Hepatocyte (in vitro differentiated cells): ENCODE measurements around the gene LDLRAD2. TPM values are rescaled to one million over a fixed set of nuclear protein-coding genes. Genes with fewer than 3 reads are reported as not detected.

ENCODE experiments used
- DNase-seq: peaks from one replicate; pipeline ENCODE4 v3.0.0-alpha.2; 2016; ENCODE audit warnings: low spot score
- H2AFZ ChIP-seq: fragments of 200-600 bp; sonication (generic); 2 replicates; pipeline ENCODE4 v1.6.0; 2016; ENCODE audit warnings: antibody characterized with exemption, mild to moderate bottlenecking
- H3K27ac ChIP-seq: fragments of 200-600 bp; sonication (generic); 2 replicates; pipeline ENCODE4 v1.5.1; 2016; ENCODE audit warnings: mild to moderate bottlenecking
- H3K27me3 ChIP-seq: fragments of 200-600 bp; sonication (generic); 2 replicates; pipeline ENCODE4 v1.6.1; 2016
- H3K36me3 ChIP-seq: fragments of 200-600 bp; sonication (generic); replicated peaks from 2 replicates; pipeline ENCODE4 v1.5.1; 2016; ENCODE audit warnings: low read depth; ENCODE audit not compliant: insufficient read depth
- H3K4me1 ChIP-seq: fragments of 200-600 bp; sonication (generic); 2 replicates; pipeline ENCODE4 v1.5.1; 2016; ENCODE audit warnings: mild to moderate bottlenecking, moderate library complexity; ENCODE audit not compliant: insufficient read depth
- H3K4me2 ChIP-seq: fragments of 200-600 bp; sonication (generic); 2 replicates; pipeline ENCODE4 v1.6.0; 2016
- H3K4me3 ChIP-seq: fragments of 200-600 bp; sonication (generic); 2 replicates; pipeline ENCODE4 v1.5.1; 2016; ENCODE audit warnings: mild to moderate bottlenecking
- H3K79me2 ChIP-seq: fragments of 200-600 bp; sonication (generic); 2 replicates; pipeline ENCODE4 v1.6.0; 2017; ENCODE audit warnings: mild to moderate bottlenecking
- H3K9me2 ChIP-seq: fragments of 200-600 bp; sonication (generic); replicated peaks from 2 replicates; pipeline ENCODE4 v1.6.0; 2017; ENCODE audit warnings: mild to moderate bottlenecking; ENCODE audit not compliant: insufficient read depth
- H3K9me3 ChIP-seq: fragments of 200-600 bp; sonication (generic); 2 replicates; pipeline ENCODE4 v1.5.1; 2016; ENCODE audit warnings: low read depth, mild to moderate bottlenecking
- H4K20me1 ChIP-seq: fragments of 200-600 bp; sonication (generic); 2 replicates; pipeline ENCODE4 v1.6.0; 2016; ENCODE audit warnings: mild to moderate bottlenecking; ENCODE audit not compliant: insufficient read depth, poor library complexity, severe bottlenecking
- CTCF ChIP-seq: fragments of 200-600 bp; sonication (generic); IDR thresholded peaks from 2 replicates; pipeline ENCODE4 v1.5.1; 2016; ENCODE audit warnings: antibody characterized with exemption, mild to moderate bottlenecking; ENCODE audit not compliant: poor library complexity
- EZH2 ChIP-seq: fragments of 200-600 bp; sonication (generic); IDR thresholded peaks from 2 replicates; pipeline ENCODE4 v1.6.1; 2016; ENCODE audit warnings: antibody characterized with exemption, mild to moderate bottlenecking, borderline replicate concordance
- EZH2phosphoT487 ChIP-seq: fragments of 200-600 bp; sonication (generic); IDR thresholded peaks from one replicate; pipeline ENCODE4 v1.6.1; 2018; ENCODE audit warnings: antibody characterized with exemption, mild to moderate bottlenecking, low read depth, moderate library complexity; ENCODE audit not compliant: unreplicated experiment, severe bottlenecking
- WGBS: methylation state at CpG from one replicate; pipeline ENCODE4 v1.1.6; 2016; ENCODE audit warnings: low lambda C conversion rate; ENCODE audit errors: missing lambda C conversion rate; 5-methylcytosine and 5-hydroxymethylcytosine counted together
- polyA plus RNA-seq: library from polyadenylated mRNA; unstranded; fragments of >200 nt; fragmentation: Nextera tagmentation; extraction: Ambion mirVana; gene quantifications from 2 replicates; pipeline ENCODE4 v1.2.1, GENCODE V29; 2016
- total RNA-seq: library from RNA; depleted of rRNA; stranded (reverse); fragments of >200 nt; gene quantifications from 2 replicates; pipeline ENCODE4 v1.2.3, GENCODE V29; 2014

The LDLRAD2 gene
- total and polyA plus RNA-seq, 2 experiments from 2014 or later = 0.10 to 8.2 TPM

DNA sequence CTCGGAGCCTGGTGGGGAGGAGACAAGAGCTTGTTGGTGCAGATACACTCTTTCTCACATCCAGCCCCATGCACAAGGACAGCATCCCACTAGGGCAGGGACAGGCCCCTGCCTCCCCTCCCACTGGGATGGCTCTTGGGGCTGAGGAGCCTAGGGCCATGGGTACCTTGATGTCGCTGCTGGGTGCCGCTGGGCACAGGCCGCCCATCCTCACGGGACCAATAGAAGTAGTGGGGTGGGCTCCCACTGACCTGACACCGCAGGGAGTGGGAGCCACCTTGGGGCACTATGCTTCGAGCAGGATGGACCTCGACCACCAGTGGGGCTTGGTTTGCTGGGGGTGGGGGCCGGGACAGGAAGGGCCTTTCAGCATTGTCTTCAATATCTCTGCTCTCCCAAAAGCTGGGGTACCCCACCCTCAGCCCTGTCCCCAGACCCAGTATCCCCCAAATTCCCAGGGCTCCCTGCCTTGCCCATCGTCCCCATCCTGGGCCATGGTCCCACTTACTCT, 47.7 kb downstream of the LDLRAD2 start:
- H3K27ac ChIP-seq = no peak overlapping the region
- no peaks in the 10 kb centered on the region for H4K20me1 ChIP-seq
- H3K4me1 ChIP-seq = no peaks in the 10 kb centered on the region
- no peaks in the 10 kb centered on the region for H3K9me3 ChIP-seq
- H3K4me3 ChIP-seq = no peak overlapping the region
- no peaks in the 10 kb centered on the region for H3K27me3 ChIP-seq
- no peak for TF ChIP-seq EZH2
- no peaks in the 10 kb centered on the region for H3K36me3 ChIP-seq
- 97% methylated on average over 10 of the region's 10 CpGs for WGBS
- no peak overlapping the region for H2AFZ ChIP-seq
- H3K9me2 ChIP-seq = no peaks in the 10 kb centered on the region
- H3K4me2 ChIP-seq = no peak overlapping the region
- no peaks in the 10 kb centered on the region for H3K79me2 ChIP-seq
- DNase-seq = no peak

GRCh38 chr1:21860971-21861370, 48.9 kb downstream of the LDLRAD2 start:
- Histone ChIP-seq H3K36me3 (no peaks in the 10 kb centered on the region), H3K4me3 (no peak overlapping the region), H3K27me3 (no peaks in the 10 kb centered on the region), H3K4me1 (no peaks in the 10 kb centered on the region), H3K9me3 (no peaks in the 10 kb centered on the region), H3K79me2 (no peaks in the 10 kb centered on the region), H3K4me2 (no peak overlapping the region), H4K20me1 (no peaks in the 10 kb centered on the region), H3K27ac (no peak overlapping the region), H2AFZ (no peak overlapping the region), H3K9me2 (no peaks in the 10 kb centered on the region)
- 88% methylated on average over 3 of the region's 3 CpGs for WGBS
- TF ChIP-seq EZH2phosphoT487 (no peak), CTCF (no peak), EZH2 (no peak)
- DNase-seq = no peak

- Histone ChIP-seq H3K4me1 (no peaks in the 10 kb centered on the region), H3K27ac (peak overlapping the region; percentile 43), H3K9me2 (no peaks in the 10 kb centered on the region), H3K4me3 (no peak overlapping the region), H4K20me1 (no peaks in the 10 kb centered on the region), H3K36me3 (no peaks in the 10 kb centered on the region), H3K9me3 (no peaks in the 10 kb centered on the region), H3K4me2 (no peak overlapping the region), H3K27me3 (no peaks in the 10 kb centered on the region), H2AFZ (no peak overlapping the region), H3K79me2 (no peaks in the 10 kb centered on the region)
- WGBS = 86% methylated on average over 19 of the region's 19 CpGs
- no peak for DNase-seq
- TF ChIP-seq EZH2phosphoT487 (no peak), CTCF (no peak), EZH2 (no peak)
Observed at GRCh38 chr1:21861602-21862429, 49.8 kb downstream of the LDLRAD2 start.

- H3K4me1 ChIP-seq = no peaks in the 10 kb centered on the region
- 98% methylated on average over 4 of the region's 12 CpGs for WGBS
- no peak overlapping the region for H2AFZ ChIP-seq
- no peaks in the 10 kb centered on the region for H3K9me2 ChIP-seq
- no peak for TF ChIP-seq CTCF
- TF ChIP-seq EZH2phosphoT487 = no peak
- TF ChIP-seq EZH2 = no peak
- no peak overlapping the region for H3K4me2 ChIP-seq
- no peak for DNase-seq
- no peaks in the 10 kb centered on the region for H3K9me3 ChIP-seq
- no peak overlapping the region for H3K27ac ChIP-seq
- no peaks in the 10 kb centered on the region for H3K79me2 ChIP-seq
- no peaks in the 10 kb centered on the region for H4K20me1 ChIP-seq
- no peak overlapping the region for H3K4me3 ChIP-seq
- no peaks in the 10 kb centered on the region for H3K36me3 ChIP-seq
- no peaks in the 10 kb centered on the region for H3K27me3 ChIP-seq
Observed at GRCh38 chr1:21863981-21864380, 51.9 kb downstream of the LDLRAD2 start.
